Stimulated activated naive B cell treated with anti-CD40 and anti-IgM and Interleukin-4, amounts not matched to agents 10 μg/mL and 1 μg/mL and 100 μg/mL, for 72 hours (primary cell): ENCODE data around the gene WDR64.

Experiments used
- ATAC-seq, 2 donors: fragments of 150-1000 bp; cut with Tn5 transposase; replicated peaks; 2 replicates each; pipeline ENCODE4 v1.10.0; 2021; ENCODE audit warnings: moderate library complexity in 1 of 2
- DNase-seq: peaks from one replicate; pipeline ENCODE4 v3.0.0; 2021
- H3K27ac Mint-ChIP-seq: one replicate; pipeline ENCODE4 v1.8.0; 2022; ENCODE audit warnings: mild to moderate bottlenecking, mixed read lengths
- H3K27me3 Mint-ChIP-seq, 2 donors: one replicate each; pipeline ENCODE4 v1.8.0; 2022; ENCODE audit warnings: mixed read lengths in 2 of 2
- H3K36me3 Mint-ChIP-seq, 2 donors: one replicate each; pipeline ENCODE4 v1.8.0; 2022; ENCODE audit warnings: mixed read lengths in 2 of 2, mild to moderate bottlenecking in 1 of 2
- H3K4me1 Mint-ChIP-seq, 2 donors: one replicate each; pipeline ENCODE4 v1.8.0; 2022; ENCODE audit warnings: mixed read lengths in 2 of 2, mild to moderate bottlenecking in 1 of 2
- H3K4me3 Mint-ChIP-seq, 2 donors: one replicate each; pipeline ENCODE4 v1.8.0; 2022; ENCODE audit warnings: mild to moderate bottlenecking in 2 of 2, mixed read lengths in 2 of 2, moderate library complexity in 1 of 2
- H3K9me3 Mint-ChIP-seq, 2 donors: one replicate each; pipeline ENCODE4 v1.8.0; 2022; ENCODE audit warnings: mixed read lengths in 2 of 2, mild to moderate bottlenecking in 1 of 2

Gene WDR64

DNA sequence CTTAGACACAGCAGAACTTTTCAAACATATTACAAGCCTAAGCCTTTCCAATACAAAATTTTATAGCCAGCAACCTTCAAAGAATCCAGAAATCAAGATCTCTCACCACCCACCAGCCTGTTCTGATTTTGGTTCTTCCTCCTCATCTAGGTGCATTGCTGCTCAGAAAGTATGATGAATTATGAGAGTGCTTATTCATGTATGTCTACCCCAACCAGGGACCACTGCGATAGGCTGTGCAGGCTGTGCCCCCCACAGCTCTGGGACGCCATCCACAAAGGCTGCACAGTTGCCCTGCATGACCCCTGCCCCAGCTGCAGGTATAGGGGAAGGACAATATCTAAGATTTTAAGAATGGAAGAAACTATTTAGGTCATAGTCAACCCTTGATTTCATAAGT is 55.4 kb downstream of the WDR64 start:
- Mint-ChIP-seq H3K9me3 (peaks cover 0 to 11% of the 10 kb centered on the region in 2 donors), H3K27ac (no peak overlapping the region), H3K36me3 (no peaks in the 10 kb centered on the region), H3K4me1 (no peaks in the 10 kb centered on the region), H3K27me3 (peaks cover 15 to 35% of the 10 kb centered on the region in 2 donors), H3K4me3 (no peak overlapping the region)
- ATAC-seq (no peak), DNase-seq (no peak)

DNA sequence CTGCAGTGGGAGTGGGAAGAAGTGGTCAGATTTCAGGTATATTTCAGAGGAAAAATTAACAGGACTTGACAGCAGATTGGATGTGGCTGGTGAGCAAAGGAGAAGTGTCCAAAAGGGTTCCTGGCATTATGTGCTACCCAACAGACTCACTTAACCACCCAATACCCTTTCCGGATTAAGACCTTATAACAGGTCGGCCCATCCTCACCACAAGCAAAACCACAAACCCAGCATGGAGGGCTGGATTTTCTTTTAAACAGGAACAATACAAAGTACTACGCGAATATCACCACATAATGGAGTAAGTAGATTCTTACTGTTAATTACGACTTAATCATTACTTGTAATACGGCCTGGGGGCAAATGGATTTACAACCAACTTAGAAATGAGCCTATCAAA is 59.2 kb downstream of the WDR64 start:
- Mint-ChIP-seq H3K27ac (no peak overlapping the region), H3K4me1 (peaks cover 0 to 2% of the 10 kb centered on the region in 2 donors), H3K36me3 (no peaks in the 10 kb centered on the region), H3K27me3 (peaks cover 15 to 28% of the 10 kb centered on the region in 2 donors), H3K4me3 (no peak overlapping the region), H3K9me3 (peaks cover 0 to 1% of the 10 kb centered on the region in 2 donors)
- ATAC-seq (no peak), DNase-seq (no peak)

DNA sequence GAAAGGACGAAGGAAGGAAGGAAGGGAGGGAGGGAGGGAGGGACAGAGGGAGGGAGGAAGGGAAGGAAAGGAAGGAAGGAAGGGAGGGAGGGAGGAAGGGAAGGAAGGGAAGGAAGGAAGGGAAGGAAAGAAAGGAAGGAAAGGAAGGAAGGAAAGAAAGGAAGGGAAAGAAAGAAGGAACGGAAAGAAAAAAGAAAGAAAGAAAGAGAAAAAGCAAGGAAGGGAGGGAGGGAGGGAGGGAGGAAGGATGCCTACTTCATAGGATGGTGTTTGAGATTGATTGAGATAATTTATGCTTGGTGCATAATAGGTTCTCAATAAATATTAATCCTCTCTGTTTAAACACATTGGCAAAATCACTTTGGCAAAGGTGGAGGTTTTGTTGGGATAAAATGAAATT is 61.2 kb downstream of the WDR64 start:
- H3K27ac Mint-ChIP-seq, result no peak overlapping the region
- H3K27me3 Mint-ChIP-seq, result peaks cover 18 to 23% of the 10 kb centered on the region in 2 donors
- DNase-seq (no peak), ATAC-seq (no peak)
- no peaks in the 10 kb centered on the region for H3K9me3 Mint-ChIP-seq
- H3K4me1 Mint-ChIP-seq, result peaks cover 0 to 2% of the 10 kb centered on the region in 2 donors
- no peaks in the 10 kb centered on the region for H3K36me3 Mint-ChIP-seq
- no peak overlapping the region for H3K4me3 Mint-ChIP-seq

DNA sequence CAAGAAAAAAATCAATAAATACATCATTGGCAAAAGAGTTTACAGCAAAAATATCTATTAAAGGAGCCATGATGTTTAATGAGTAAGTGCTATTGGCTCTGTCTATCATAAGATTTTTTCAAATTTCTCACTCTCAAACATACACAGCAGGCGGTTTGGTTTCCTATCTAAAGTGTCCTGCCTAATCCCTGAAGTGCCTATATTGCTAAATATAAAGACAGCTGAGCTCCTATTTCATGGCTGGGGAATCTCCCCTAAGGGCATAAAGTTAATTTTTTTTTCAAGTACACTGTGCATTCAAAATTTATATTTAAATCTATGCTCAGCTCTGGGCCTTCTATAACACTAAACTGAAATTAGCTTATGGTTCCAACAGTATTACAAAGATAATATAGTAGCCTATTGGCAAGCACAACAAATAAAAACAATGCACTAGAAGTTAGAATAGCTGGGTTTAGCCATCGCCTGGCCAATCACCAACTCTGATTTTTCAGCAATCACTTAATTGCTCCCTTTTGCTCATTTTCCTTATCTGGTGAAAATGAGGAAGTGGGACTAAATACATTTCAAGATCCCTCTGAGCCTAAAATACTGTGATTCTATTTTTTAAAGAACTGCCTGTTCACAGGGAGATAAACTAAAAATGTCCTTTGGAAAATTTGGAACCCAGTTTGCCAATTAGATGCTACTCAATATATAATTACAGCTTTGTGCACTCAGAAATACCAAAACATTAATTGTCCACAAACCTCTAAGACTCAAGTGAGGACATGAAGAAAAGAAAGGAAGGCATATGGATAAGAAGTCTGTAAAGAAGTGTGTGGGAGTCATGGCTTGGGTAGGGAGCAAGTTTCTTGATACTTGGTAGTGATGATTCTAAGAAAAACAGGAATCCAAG is 62.5 kb downstream of the WDR64 start:
- ATAC-seq, result no peak
- DNase-seq, result no peak
- Mint-ChIP-seq H3K4me3 (no peak overlapping the region), H3K36me3 (no peaks in the 10 kb centered on the region), H3K27ac (no peak overlapping the region), H3K4me1 (peaks cover 0 to 2% of the 10 kb centered on the region in 2 donors), H3K9me3 (no peaks in the 10 kb centered on the region), H3K27me3 (peaks cover 17 to 29% of the 10 kb centered on the region in 2 donors)

DNA sequence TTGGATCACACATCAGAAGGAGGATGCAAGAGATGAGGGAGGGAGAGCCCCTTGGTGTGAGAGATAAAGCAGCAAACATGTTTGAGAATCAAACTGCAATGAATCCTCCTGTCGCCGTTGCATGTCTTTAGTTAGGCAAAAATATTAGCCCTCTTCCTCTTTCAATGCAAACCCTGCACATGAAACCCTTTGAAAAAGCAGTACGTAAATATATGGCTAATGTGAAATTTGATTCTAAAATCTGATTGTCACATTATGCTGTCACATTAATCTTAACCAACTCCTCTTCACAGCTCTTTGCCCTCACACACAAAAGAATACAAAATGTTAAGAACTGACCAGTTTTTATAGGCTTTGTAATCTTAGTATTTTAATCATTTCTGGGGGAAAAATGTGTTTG is 63.4 kb downstream of the WDR64 start:
- Mint-ChIP-seq H3K9me3 (no peaks in the 10 kb centered on the region), H3K27ac (no peak overlapping the region), H3K36me3 (no peaks in the 10 kb centered on the region), H3K27me3 (peaks cover 23 to 26% of the 10 kb centered on the region in 2 donors), H3K4me3 (no peak overlapping the region), H3K4me1 (peaks cover 0 to 2% of the 10 kb centered on the region in 2 donors)
- ATAC-seq (no peak), DNase-seq (no peak)

DNA sequence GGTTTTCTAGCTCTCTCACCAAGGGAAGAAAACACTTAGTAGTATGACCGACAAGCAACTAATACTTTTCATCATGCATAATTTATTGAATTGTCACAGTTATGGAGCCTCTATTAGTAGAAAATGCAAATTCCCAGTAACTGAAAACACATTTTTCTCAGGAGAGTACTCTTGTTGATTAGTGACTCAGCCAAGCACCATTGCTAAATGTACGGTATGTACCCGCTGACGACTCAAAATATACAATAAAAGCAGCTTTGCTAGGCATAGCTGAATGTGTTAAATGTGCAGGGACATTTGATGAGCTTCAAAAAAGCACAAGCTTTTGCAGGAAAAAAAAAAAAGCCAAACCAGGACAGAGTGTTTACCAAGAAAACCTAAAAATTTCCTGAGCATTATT is 63.9 kb downstream of the WDR64 start:
- no peak overlapping the region for H3K4me3 Mint-ChIP-seq
- peaks cover 22 to 26% of the 10 kb centered on the region in 2 donors for H3K27me3 Mint-ChIP-seq
- DNase-seq (no peak), ATAC-seq (no peak)
- H3K4me1 Mint-ChIP-seq, result peaks cover 0 to 2% of the 10 kb centered on the region in 2 donors
- H3K27ac Mint-ChIP-seq, result no peak overlapping the region
- H3K9me3 Mint-ChIP-seq, result no peaks in the 10 kb centered on the region
- no peaks in the 10 kb centered on the region for H3K36me3 Mint-ChIP-seq

DNA sequence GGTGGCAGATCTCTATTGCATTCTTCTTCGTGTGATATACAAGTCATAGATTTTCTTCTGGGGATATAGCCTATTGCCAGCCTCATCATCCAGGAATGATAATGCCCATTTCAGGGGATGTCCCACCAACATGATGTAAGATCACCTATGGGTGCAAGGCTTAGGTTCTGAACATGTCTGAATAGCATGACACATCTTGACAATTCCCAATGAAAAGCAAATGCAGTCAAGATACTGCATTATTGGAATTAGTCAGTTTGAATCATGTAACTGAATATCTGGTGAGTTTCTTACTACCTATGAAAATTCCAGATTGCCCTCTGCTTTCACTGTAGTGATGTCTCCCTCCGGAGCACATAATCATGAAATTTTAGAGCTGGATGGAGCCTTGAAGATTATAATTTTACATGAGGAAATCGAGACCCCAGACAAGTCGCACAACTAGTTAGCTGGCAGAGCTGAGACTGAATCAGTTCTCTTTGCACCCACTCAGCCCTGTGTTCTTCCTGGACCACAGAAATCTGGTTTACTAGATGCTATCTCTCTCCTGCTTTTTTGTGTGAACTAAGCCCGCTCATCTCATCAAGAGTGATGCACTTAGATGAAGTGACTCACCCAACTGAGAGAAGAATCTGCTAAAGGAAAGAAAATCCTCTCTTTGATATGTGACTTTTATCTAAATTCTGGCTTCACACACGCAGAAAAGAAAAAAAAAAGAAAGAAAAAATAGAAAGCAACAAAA is 65.0 kb downstream of the WDR64 start:
- Mint-ChIP-seq H3K4me3 (no peak overlapping the region), H3K27me3 (peaks cover 22 to 23% of the 10 kb centered on the region in 2 donors), H3K36me3 (no peaks in the 10 kb centered on the region), H3K4me1 (peaks cover 0 to 2% of the 10 kb centered on the region in 2 donors), H3K9me3 (no peaks in the 10 kb centered on the region), H3K27ac (no peak overlapping the region)
- ATAC-seq (no peak), DNase-seq (no peak)

DNA sequence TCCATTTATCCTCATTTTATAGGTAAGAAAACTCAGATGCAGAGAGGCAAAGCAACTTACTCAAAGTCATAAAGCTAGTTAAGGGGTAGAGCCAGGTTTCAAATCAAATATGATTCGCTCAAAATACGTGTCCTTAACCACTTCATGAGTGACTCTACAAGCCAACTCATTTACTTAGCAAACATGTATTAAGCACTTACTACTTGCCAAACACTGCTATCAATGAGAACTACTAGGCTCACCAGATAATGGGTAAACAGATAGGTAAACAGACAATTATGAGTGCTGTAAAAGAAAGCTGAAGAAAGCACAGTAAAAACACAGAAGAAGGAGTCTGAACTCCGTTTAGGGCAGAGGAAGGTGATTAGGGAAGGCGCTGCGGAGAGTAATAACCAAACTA is 65.9 kb downstream of the WDR64 start:
- H3K36me3 Mint-ChIP-seq, result no peaks in the 10 kb centered on the region
- H3K27me3 Mint-ChIP-seq, result peaks cover 21 to 22% of the 10 kb centered on the region in 2 donors
- ATAC-seq (no peak), DNase-seq (no peak)
- H3K4me1 Mint-ChIP-seq, result peaks cover 0 to 2% of the 10 kb centered on the region in 2 donors
- no peaks in the 10 kb centered on the region for H3K9me3 Mint-ChIP-seq
- no peak overlapping the region for H3K4me3 Mint-ChIP-seq
- H3K27ac Mint-ChIP-seq, result no peak overlapping the region

DNA sequence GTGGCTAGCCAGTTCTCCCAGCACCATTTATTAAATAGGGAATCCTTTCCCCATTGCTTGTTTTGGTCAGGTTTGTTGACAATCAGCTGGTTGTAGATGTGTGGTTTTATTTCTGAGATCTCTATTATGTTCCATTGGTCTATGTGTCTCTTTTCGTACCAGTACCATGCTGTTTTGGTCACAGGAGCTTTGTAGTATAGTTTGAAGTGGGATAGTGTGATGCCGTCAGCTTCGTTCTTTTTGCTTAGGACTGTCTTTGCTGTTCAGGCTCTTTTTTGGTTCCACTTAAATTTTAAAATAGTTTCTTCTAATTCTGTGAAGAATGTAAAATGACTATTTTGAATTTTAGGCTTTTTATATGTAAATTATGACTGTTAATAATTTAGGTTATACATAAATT is 68.9 kb downstream of the WDR64 start:
- ATAC-seq (no peak), DNase-seq (no peak)
- Mint-ChIP-seq H3K27me3 (peaks cover 30 to 32% of the 10 kb centered on the region in 2 donors), H3K36me3 (no peaks in the 10 kb centered on the region), H3K9me3 (no peaks in the 10 kb centered on the region), H3K27ac (no peak overlapping the region), H3K4me3 (no peak overlapping the region), H3K4me1 (no peaks in the 10 kb centered on the region)

DNA sequence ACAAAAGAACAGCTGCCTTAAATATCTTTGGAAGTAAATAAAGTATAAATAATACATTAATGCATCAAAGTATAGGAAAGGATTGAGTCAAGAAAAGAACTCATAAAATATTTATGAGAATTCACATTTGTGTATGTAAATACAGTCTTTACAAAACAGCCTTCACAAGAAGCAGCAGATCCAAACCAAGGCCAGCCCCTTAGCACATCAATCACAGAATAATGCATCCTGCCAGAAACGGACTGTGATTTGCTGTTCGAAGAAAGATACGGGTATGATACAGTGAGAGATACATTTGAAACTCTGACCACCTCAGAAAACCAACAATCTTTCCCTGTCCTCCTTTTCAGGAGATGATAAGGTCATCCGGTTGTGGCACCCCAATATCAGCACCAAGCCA is 70.9 kb downstream of the WDR64 start:
- Mint-ChIP-seq H3K27me3 (peaks cover 26 to 30% of the 10 kb centered on the region in 2 donors), H3K36me3 (no peaks in the 10 kb centered on the region), H3K9me3 (no peaks in the 10 kb centered on the region), H3K4me1 (no peaks in the 10 kb centered on the region), H3K27ac (no peak overlapping the region), H3K4me3 (no peak overlapping the region)
- no peak for ATAC-seq
- no peak for DNase-seq

DNA sequence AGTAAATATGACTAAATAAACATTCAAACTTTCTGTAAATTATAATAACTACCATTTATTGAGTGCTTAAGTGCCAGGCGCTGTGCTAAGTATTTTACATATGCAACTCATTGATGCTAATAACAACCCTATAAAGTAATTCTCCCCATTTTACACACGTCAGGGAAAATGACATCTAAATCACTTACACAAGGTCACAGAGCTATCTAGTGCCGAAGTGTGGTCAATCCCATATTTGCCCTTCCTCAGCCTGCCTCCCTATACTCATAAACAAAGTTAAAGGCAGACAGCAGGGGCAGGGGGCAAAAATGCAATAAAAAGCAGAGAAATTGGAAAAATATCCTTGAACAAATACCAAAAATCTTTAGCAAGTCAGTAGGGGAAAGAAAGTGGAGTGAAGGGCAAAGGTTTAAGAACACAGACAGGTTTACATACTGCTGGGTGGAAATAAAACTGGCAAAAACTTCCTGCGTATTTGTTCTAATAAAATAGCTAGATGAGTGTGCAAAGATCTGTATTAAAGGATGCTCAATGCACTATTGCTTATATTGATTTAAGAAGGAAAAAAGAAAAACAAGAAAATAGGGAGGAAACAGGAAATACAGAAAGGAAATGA is 72.8 kb downstream of the WDR64 start:
- Mint-ChIP-seq H3K4me1 (no peaks in the 10 kb centered on the region), H3K27me3 (peaks cover 23 to 26% of the 10 kb centered on the region in 2 donors), H3K27ac (no peak overlapping the region), H3K36me3 (no peaks in the 10 kb centered on the region), H3K4me3 (no peak overlapping the region), H3K9me3 (no peaks in the 10 kb centered on the region)
- DNase-seq (no peak), ATAC-seq (no peak)

DNA sequence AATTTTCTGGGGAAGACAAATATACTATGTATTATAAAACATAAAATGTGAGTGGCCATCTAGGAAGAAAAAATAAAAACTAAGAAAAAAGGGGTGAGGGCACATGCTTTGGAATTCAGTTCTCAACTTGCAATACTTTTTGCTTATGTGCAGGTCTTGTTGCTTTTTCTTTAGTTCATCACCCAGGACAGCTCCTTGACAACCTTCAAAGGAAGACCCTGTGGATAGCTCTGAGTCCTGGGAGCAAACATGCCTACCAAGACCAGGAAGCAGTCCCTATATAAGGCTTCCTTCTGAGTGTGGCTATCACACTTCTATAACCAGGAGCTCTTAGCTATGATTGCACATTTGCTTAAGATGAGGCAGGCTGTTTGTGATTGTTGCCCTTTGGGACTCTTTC is 78.0 kb downstream of the WDR64 start:
- peaks cover 20 to 23% of the 10 kb centered on the region in 2 donors for H3K27me3 Mint-ChIP-seq
- H3K4me3 Mint-ChIP-seq, result no peak overlapping the region
- no peaks in the 10 kb centered on the region for H3K4me1 Mint-ChIP-seq
- no peak for DNase-seq
- no peak overlapping the region for H3K27ac Mint-ChIP-seq
- no peaks in the 10 kb centered on the region for H3K36me3 Mint-ChIP-seq
- ATAC-seq, result no peak
- H3K9me3 Mint-ChIP-seq, result no peaks in the 10 kb centered on the region

DNA sequence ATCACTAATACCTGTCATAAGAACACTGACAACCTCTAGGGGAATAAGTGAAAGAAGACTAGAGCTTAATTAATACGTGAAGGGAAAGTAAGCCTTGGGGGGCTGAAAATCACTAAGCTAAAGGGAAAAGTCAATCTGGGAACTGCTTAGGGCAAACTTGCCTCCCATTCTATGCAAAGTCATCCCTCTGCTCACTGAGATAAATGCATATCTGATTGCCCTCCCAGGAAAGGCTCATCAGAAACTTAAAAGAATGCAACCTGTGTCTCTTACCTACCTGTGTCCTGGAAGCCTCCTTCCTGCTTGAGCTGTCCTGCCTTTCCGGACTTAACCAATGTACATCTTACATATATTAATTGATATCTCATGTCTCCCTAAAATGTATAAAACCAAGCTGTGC is 81.8 kb downstream of the WDR64 start:
- H3K36me3 Mint-ChIP-seq, result no peaks in the 10 kb centered on the region
- no peak overlapping the region for H3K4me3 Mint-ChIP-seq
- H3K27me3 Mint-ChIP-seq, result peaks cover 21 to 24% of the 10 kb centered on the region in 2 donors
- no peaks in the 10 kb centered on the region for H3K9me3 Mint-ChIP-seq
- DNase-seq (no peak), ATAC-seq (no peak)
- H3K27ac Mint-ChIP-seq, result no peak overlapping the region
- H3K4me1 Mint-ChIP-seq, result no peaks in the 10 kb centered on the region

DNA sequence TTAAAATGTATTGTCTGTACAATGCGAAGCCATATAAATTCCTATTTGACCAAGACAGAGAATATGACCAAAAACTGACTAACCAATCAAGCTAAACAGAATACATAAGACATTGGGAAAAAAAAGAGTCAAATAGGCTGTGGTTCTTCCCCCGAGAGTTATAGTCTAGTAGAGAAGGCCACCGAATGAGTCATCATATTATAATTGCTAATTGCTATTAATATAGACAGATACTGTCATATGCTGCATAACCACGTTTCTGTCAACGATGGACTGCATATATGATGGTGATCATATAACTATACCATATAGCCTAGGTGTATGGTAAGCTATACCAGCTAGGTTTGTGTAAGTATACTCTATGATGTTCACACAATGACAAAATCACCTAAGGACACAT is 82.5 kb downstream of the WDR64 start:
- Mint-ChIP-seq H3K27ac (no peak overlapping the region), H3K4me1 (no peaks in the 10 kb centered on the region)
- peak in 1 of 2 donors; percentile 46 for ATAC-seq

More for the DNA sequence above, 82.5 kb downstream of the WDR64 start:
- Mint-ChIP-seq H3K4me3 (no peak overlapping the region), H3K9me3 (no peaks in the 10 kb centered on the region), H3K36me3 (no peaks in the 10 kb centered on the region), H3K27me3 (peaks cover 17 to 20% of the 10 kb centered on the region in 2 donors)
- DNase-seq, result no peak
